A549 treated with RU486 at 1 μM for 4 hours (cell line): ENCODE results near the gene OR11H1. TPM values are rescaled to one million over a fixed set of nuclear protein-coding genes. Genes with fewer than 3 reads are reported as not detected.

ENCODE experiments used
- total RNA-seq: library from RNA; stranded (reverse); fragments of 200-300 nt; extraction: Qiagen RNA extraction; gene quantifications from 5 replicates; pipeline ENCODE4 v1.2.3, GENCODE V29; 2022; ENCODE audit warnings: low read depth

The OR11H1 gene, protein sequence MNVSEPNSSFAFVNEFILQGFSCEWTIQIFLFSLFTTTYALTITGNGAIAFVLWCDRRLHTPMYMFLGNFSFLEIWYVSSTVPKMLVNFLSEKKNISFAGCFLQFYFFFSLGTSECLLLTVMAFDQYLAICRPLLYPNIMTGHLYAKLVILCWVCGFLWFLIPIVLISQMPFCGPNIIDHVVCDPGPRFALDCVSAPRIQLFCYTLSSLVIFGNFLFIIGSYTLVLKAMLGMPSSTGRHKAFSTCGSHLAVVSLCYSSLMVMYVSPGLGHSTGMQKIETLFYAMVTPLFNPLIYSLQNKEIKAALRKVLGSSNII
- not detected in 5 replicates for total RNA-seq

GRCh38 chr22:15527892-15528291 lies at the start of gene OR11H1:
Gene OR11H1, plus strand, starts transcription at chr22:15528192. Its CDS starts 0 bp downstream, at chr22:15528192.

Other genes with a start within 250 kb of the OR11H1 start
- gene POTEH, start 161.8 kb downstream of the OR11H1 start, total RNA-seq: not detected in 5 replicates